ENCODE results near the gene SPAG9.

GRCh38 chr17:51015145-51015558 lies 105.5 kb downstream of the SPAG9 start:
- no peak for TF ChIP-seq CTCF (IDR thresholded peaks at IDR 0.05)
- no peak for TF ChIP-seq EP300 (IDR thresholded peaks at IDR 0.05; ENCODE audit: low read depth)
- TF ChIP-seq POLR2AphosphoS5 (IDR thresholded peaks at IDR 0.05) = no peak
